ENCODE data around the gene ZNF576.
A peak's percentile ranks its signal among the peaks of the same experiment; 100 is the strongest.
"Not testable (repeated sequence)": the region's sequence is repeated elsewhere in the genome, so short reads cannot be mapped to it uniquely, and the experiment has no call there.

Gene ZNF576

GRCh38 chr19:43575156-43575950, 21.0 kb upstream of the ZNF576 start, which contains the start of the genes PINLYP and XRCC1:
Gene PINLYP (plus strand): TSS chr19:43575801. CDS start chr19:43577192, 1,391 bp downstream.
Gene XRCC1 (minus strand): TSS chr19:43575527. CDS start chr19:43575458, 69 bp downstream.
- DNase-seq, result peak; percentile 99

DNA sequence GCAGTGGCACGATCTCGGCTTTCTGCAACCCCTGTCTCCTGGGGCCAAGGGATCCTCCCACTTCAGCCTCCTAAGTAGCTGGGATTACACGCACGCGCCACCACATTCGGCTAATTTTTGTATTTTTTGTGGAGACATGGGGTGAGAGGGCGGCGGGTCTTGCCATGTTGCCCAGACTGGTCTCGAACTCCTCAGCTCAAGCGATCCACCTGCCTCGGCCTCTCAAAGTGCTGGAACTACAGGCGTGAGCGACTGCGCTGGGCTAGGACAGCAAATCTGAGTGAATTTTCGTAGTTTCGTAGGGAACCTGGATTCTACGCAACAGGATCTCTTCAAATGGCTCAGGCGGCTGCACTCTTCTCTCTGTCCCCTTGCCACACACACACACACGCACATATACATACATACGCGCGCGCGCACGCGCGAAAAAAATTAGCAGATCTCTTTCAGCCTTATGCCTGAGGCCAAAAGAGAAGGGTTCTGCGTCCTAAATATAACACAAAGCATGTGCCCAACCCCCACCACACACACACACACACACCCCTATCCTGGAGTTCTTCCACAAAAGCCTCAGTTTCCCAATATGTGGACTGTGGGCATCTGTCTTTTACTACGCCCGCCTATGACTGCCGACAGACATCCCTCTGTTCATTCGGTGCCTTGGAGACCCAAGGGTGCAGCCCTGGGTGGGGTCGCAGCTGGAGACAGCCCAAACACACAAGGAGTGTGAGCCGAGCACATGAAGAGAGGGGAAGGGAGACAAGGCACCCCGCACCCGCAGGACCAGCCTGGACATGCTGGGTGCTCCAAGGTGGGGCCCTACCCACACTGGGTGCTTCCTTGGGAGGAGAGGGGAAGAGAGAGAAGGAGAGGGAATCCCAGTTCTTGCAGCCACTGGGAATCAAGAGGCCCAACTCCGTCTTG, 20.2 kb upstream of the ZNF576 start:
- no peak for DNase-seq

GRCh38 chr19:43578787-43579186, 17.6 kb upstream of the ZNF576 start:
- no peak for DNase-seq

- no peak for DNase-seq
These were observed 14.9 kb upstream of the ZNF576 start for GRCh38 chr19:43581467-43581866.

GRCh38 chr19:43582495-43582894, 13.9 kb upstream of the ZNF576 start:
- no peak for DNase-seq

DNA sequence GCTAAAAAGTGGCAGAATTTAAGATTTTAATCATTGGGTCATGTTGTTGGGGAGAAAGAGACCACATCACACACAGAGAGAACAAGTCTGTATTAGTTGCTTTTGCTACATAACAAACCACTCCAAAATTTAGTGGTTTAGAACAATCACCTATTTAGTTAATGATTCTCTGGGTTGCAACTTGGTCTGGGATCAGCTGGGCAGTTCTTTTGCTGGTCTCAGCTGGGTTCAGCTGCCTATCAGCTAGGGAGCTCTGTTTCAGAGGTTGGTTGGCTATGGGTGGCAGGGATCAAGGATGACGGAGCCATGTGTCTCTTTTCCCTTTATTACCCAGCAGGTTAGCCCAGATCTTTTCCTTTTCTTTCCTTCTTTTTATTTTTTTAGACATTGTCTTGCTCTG, 11.9 kb upstream of the ZNF576 start:
- DNase-seq, result no peak

GRCh38 chr19:43586346-43586745, 10.0 kb upstream of the ZNF576 start:
- DNase-seq, result no peak

GRCh38 chr19:43587029-43587428, 9.4 kb upstream of the ZNF576 start:
- DNase-seq, result not testable (repeated sequence)

- DNase-seq, result no peak
These were observed 7.1 kb upstream of the ZNF576 start for GRCh38 chr19:43589277-43589676.

DNA sequence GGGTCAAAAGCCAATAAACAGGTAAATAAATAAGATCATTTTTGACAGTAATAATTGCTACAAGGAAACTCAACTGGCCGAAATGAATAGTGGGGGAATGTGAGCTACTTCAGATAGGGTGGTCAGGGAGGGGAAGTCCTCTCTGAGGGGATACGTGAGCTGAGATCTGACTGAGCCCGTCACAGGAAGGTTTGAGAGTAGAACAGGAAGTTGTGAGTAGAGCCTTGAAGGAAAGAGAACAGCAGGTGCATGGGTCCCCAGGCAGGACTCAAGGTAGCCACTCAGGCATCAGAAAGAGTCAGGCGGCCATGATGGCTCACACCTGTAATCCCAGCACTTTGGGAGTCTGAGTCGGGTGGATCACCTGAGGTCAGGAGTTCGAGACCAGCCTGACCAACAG, 6.7 kb upstream of the ZNF576 start:
- no peak for DNase-seq

GRCh38 chr19:43591904-43592772, 4.3 kb upstream of the ZNF576 start:
- no peak for DNase-seq

- no peak for DNase-seq
These were observed 3.5 kb upstream of the ZNF576 start for GRCh38 chr19:43592800-43593350.

DNA sequence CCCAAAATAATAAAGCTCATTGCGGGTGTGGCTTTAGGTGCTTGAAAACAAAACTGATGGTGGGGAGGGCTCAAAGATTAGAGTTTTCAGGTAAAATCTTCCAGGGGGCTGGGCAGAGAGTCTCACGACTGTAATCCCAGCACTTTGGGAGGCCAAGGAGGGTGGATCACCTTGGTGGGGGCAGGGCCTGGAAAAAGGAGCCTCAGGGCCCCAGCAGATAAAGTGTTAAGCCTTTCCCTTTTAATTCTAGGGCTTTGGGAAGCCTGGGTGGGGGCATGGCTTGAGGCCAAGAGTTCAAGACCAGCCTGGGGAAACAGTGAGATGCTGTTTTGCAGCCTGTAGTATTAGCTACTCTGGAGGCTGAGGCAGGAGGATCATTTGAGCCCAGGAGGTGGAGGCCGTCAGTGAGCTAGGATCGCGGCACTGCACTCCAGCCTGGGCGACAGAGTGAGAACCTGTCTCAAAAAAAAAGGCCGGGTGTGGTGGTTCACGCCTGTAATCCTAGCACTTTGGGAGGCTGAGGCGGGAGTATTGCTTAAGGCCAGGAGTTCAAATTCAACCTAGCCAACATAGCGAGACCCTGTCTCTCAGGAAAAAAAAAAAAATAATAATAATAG, 2.2 kb upstream of the ZNF576 start:
- no peak for DNase-seq

DNA sequence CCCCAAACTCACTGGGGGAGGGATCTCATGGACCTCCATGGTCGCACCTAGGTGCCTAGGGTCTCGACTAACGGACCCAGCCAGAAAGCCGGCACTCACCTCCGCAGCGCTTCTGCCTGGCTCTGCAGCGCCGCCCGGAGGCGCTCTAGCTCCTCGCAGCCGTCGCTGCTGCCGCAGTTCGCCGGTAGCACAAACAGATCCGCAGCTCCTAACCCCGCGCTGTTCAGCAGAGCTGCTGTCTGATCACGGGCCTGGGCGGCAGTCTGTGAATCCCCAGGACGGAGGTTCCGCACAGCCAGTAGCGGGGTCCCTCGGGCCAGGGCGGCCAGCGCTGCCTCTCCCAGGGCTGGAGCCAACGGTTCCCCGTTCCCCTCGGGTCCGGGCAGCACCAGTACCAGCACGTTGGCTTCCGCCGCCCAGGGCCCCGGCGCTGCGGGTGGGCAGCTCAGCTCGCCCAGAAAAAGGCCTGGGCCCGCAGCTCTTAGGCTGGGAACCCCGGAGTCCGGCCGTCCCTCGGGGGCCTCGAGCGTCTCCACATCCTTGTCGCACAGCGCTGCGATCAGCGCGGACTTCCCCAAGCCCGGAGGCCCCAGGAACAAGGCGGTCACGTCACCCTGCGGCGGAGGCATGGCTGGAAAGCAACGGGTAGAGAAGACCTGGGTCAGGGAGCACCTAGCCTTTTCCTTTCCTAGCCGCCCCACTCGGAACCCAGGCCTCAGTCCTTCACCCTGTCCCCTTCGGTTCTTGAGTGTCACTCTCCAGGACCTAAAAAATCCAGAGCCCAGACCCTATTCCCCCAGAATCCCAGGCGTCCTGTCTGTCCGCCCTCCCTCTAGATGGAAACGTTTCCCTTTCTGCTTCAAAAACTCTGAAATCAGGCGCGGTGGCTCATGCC, 1.4 kb upstream of the ZNF576 start:
- DNase-seq, result peak; percentile 46

DNA sequence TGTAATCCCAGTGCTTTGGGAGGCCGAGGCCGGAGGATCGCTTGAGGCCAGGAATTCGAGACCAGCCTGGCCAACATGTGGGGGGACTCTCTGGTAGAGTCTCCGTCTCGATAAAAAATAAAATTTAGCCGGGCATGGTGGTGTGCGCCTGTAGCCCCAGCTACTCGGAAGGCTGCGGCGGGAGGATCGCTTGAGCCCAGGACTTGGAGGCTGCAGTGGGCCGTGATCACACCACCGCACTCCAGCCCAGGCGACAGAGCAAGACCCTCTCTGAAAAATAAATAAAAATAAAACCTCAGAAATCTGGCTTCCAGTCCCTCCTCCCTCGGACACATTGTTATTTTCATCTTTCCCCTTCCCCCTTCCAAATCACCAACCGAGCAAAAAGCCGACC, 793 bp upstream of the ZNF576 start:
- peak; percentile 18 for DNase-seq

DNA sequence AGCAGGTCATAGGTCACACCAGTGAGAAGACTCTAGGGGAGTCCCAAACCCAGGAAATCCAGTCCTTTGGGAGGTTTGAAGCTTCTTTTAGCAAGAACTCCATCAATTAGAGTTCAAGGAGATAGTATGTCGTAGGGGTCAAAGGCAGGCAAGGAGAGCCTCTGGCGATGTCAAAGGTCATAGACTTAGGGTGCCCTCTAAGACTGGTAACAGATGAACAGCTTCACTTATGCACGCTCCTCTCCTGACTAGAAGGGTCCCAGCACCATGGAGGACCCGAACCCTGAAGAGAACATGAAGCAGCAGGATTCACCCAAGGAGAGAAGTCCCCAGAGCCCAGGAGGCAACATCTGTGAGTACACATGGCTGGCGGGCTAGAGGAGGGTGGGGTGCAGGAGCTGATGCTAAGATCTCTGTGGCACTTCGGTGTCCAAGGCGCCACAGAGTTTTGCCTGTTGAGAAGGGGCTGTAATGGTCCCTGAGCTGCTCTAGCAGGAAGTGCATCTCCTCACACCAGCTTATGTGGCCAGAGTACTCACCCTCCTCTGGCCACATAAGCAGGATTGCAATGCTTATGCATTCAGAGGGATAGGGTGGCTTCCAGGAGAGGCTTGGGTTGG, 557 bp downstream of the ZNF576 start:
- no peak for DNase-seq

DNA sequence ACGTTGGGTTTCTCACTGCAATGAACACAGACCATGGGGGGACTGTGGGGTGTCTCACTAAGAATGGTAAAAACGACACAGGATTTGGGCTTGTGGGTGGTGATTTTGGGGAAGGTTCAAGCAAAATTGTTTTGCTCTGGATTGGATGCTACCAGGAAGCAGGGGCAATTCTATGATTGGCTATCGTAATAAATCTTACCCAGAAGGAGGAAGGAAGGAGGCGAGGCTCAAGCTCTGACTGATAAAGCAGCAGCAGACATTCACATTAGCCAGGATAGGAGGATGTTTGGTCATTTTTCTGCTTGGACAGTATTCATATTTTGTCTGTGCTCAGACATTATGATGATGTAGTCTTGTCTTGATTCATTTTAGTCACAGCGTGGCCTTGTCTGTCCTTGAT, 1.5 kb downstream of the ZNF576 start:
- no peak for DNase-seq

DNA sequence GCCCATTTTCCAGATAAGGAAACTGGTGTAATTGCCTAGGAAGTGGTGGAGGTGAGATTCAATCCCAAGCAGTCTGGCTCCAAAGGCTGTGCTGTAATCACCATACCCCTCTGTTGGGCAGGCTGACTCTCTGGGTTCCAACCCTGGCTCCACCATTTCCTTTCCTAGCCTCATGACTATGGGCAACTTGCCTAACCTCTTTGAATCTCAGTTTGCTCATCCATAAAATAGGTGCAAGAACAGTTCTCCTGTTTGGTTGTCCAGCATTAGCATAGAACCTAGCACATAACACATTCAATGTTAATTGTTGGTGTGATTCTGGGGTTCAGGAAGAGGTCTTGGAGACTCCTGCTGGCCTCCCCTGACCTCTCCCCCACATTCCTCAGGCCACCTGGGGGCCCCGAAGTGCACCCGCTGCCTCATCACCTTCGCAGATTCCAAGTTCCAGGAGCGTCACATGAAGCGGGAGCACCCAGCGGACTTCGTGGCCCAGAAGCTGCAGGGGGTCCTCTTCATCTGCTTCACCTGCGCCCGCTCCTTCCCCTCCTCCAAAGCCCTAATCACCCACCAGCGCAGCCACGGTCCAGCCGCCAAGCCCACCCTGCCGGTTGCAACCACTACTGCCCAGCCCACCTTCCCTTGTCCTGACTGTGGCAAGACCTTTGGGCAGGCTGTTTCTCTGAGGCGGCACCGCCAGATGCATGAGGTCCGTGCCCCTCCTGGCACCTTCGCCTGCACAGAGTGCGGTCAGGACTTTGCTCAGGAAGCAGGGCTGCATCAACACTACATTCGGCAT, 2.2 kb downstream of the ZNF576 start:
- DNase-seq, result no peak

- no peak for DNase-seq
These were observed 3.4 kb downstream of the ZNF576 start for GRCh38 chr19:43599635-43600295.
